Spleen (tissue), 11 donors: Measurements from ENCODE around the gene SIRPA. TPM values are rescaled to one million over a fixed set of nuclear protein-coding genes. Genes with fewer than 3 reads are reported as not detected.

ENCODE experiments used
- DNase-seq: peaks from one replicate; pipeline ENCODE4 v3.0.0-alpha.2; 2020
- H3K27ac ChIP-seq, 8 donors: fragments of 200-600 bp; sonication (generic) in 7 of 8; 1 replicate in 4 of 8; 2 replicates in 4 of 8; pipeline versions ENCODE4 v1.5.0 to v1.8.0; 2016 to 2021; ENCODE audit warnings: inconsistent platforms in 4 of 8, mild to moderate bottlenecking in 4 of 8, moderate library complexity in 1 of 8
- H3K27me3 ChIP-seq, 7 donors: fragments of 200-600 bp; sonication (generic) in 6 of 7; replicated peaks in 1 of 7; 1 replicate in 4 of 7; 2 replicates in 3 of 7; pipeline versions ENCODE4 v1.5.0 to v1.8.0; 2016 to 2021; ENCODE audit warnings: inconsistent platforms in 3 of 7, mild to moderate bottlenecking in 1 of 7
- H3K36me3 ChIP-seq, 6 donors: fragments of 200-600 bp; sonication (generic) in 5 of 6; 1 replicate in 4 of 6; 2 replicates in 2 of 6; pipeline versions ENCODE4 v1.5.0 to v1.8.0; 2016 to 2021; ENCODE audit warnings: inconsistent platforms in 2 of 6
- H3K4me1 ChIP-seq, 6 donors: fragments of 200-600 bp; sonication (generic) in 5 of 6; 1 replicate in 3 of 6; 2 replicates in 3 of 6; pipeline versions ENCODE4 v1.5.0 to v1.8.0; 2016 to 2021; ENCODE audit warnings: inconsistent platforms in 3 of 6
- H3K4me3 ChIP-seq, 8 donors: fragments of 200-600 bp; sonication (generic) in 7 of 8; 1 replicate in 4 of 8; 2 replicates in 4 of 8; pipeline versions ENCODE4 v1.5.0 to v1.8.0; 2016 to 2021; ENCODE audit warnings: inconsistent platforms in 4 of 8, mild to moderate bottlenecking in 4 of 8, moderate library complexity in 2 of 8
- H3K9me3 ChIP-seq, 8 donors: fragments of 200-600 bp; sonication (generic) in 7 of 8; 1 replicate in 4 of 8; 2 replicates in 4 of 8; pipeline versions ENCODE4 v1.5.0 to v1.8.0; 2016 to 2021; ENCODE audit warnings: inconsistent platforms in 4 of 8
- POLR2A ChIP-seq, 3 donors: fragments of 450-650 bp; IDR thresholded peaks; one replicate each; pipeline ENCODE4 v1.5.1; 2017; ENCODE audit warnings: antibody characterized with exemption in 3 of 3, mild to moderate bottlenecking in 1 of 3
- POLR2AphosphoS5 ChIP-seq, 3 donors: sonication (generic); formaldehyde crosslinking; IDR thresholded peaks; one replicate each; pipeline ENCODE4 v1.5.1; 2017; ENCODE audit warnings: antibody characterized with exemption in 3 of 3
- WGBS, 5 donors: extraction: QIAGEN DNeasy Blood & Tissue Kit in 3 of 5; methylation state at CpG; one replicate each; pipeline versions ENCODE4 v1.1.5 to v1.1.7; 2013 to 2018; 5-methylcytosine and 5-hydroxymethylcytosine counted together
- intact Hi-C: fragments of 100-400 bp; cut with DNase I; formaldehyde crosslinking; loops from one replicate; pipeline ENCODE4 v1.15.0; 2023; ENCODE audit warnings: low total_unique reads
- polyA plus RNA-seq, 3 donors: library from polyadenylated mRNA; stranded (reverse); fragments of 200-250 nt; gene quantifications; one replicate each; pipeline ENCODE4 v1.2.1, GENCODE V29; 2013
- total RNA-seq, 7 donors: library from RNA; depleted of rRNA in 3 of 7; stranded (reverse); fragments of >200 nt in 3 of 7; fragmentation: NEBNext Ultra II Directional in 4 of 7; extraction: Animal tissue kit (Norgen Biotek cat#: 25700) in 4 of 7; gene quantifications; one replicate each; pipeline versions ENCODE4 v1.1.0 to v1.2.1, GENCODE V29; 2016 to 2021
- TF ChIP-seq, protein P1 (sequence below), 11 experiments: fragments of 200-600 bp in 7 of 11; fragments of 450-650 bp in 4 of 11; sonication (generic) in 4 of 11; IDR thresholded peaks in 8 of 11; conservative IDR thresholded peaks in 3 of 11; 1 replicate in 7 of 11; 2 replicates in 4 of 11; pipeline versions ENCODE4 v1.4.0 to v1.8.0; 2016 to 2021; ENCODE audit warnings: antibody characterized with exemption in 11 of 11, inconsistent platforms in 4 of 11, mild to moderate bottlenecking in 1 of 11
- donor health status: healthy with polysubstance abuse.
- donor health status: DM: no; HTN: no; CAD: no; lungs with moderate emphysema.
- donor health status: DM: no; HTN: no; CAD: no.
- donor health status: Bipolar disorder and iron deficiency.
- donor health status: healthy.
- donor health status: DM: no; HTN: no; CAD: no.
- donor health status: DM: yes; HTN: yes; CAD: no.

The SIRPA gene
- total and polyA plus RNA-seq, 10 donors: 9.8 to 104 (median 38.4) TPM

DNA sequence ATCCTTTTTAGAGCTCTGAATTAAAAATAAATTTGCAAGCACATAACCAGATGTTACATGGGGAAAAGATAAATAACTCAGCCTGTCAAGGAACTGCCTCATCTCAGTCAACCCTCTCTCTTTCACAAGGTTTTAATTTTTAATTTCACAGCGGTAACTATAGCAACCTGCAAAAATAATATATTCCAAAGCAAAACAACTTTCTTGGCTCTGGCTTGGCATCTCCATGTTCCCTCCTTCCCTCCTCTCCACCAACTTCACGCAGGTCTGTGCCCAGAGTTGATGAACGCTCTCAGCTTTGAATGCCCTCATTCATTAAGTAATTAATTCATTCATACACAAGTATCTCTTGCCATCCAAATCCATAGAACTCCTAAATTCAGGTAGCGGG lies 32.5 kb upstream of the SIRPA start:
- WGBS, 5 donors: 90 to 96% (median 93%) methylated on average over 4 of the region's 4 CpGs

DNA sequence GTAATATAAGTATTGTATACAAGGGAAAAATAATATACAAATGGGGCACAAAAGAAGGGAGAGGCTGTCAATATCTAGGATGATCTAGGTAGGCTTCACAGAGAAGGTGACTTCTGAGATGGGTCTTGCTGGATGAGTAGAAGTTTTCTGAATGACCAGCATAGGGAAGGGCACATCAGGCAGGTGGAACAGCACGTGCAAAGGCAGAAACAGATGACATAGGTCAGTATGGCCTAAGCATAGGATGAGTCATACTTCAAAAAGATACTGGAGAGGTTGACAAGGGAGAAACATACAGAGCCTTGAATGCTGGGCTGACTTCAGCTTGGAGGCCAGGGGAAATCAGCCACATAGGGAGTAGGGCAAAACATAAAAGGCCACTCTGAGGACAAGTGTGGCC lies 31.9 kb upstream of the SIRPA start:
- intact Hi-C loops: no loop called here

More for the DNA sequence above, 32.5 kb upstream of the SIRPA start:
- Histone ChIP-seq H3K9me3 (no peaks in the 10 kb centered on the region), H3K4me1 (peaks cover 0 to 38% (median 13%) of the 10 kb centered on the region in 6 donors), H3K27ac (no peak overlapping the region), H3K36me3 (no peaks in the 10 kb centered on the region), H3K27me3 (peaks cover 0 to 23% (median 0%) of the 10 kb centered on the region in 7 donors), H3K4me3 (no peak overlapping the region)
- no peak for DNase-seq
- intact Hi-C loops: no loop called here
- TF ChIP-seq POLR2AphosphoS5 (IDR thresholded peaks at IDR 0.05): no peak
- TF ChIP-seq, protein P1, sequence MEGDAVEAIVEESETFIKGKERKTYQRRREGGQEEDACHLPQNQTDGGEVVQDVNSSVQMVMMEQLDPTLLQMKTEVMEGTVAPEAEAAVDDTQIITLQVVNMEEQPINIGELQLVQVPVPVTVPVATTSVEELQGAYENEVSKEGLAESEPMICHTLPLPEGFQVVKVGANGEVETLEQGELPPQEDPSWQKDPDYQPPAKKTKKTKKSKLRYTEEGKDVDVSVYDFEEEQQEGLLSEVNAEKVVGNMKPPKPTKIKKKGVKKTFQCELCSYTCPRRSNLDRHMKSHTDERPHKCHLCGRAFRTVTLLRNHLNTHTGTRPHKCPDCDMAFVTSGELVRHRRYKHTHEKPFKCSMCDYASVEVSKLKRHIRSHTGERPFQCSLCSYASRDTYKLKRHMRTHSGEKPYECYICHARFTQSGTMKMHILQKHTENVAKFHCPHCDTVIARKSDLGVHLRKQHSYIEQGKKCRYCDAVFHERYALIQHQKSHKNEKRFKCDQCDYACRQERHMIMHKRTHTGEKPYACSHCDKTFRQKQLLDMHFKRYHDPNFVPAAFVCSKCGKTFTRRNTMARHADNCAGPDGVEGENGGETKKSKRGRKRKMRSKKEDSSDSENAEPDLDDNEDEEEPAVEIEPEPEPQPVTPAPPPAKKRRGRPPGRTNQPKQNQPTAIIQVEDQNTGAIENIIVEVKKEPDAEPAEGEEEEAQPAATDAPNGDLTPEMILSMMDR (IDR thresholded peaks at IDR 0.05 in 8 of 11, conservative IDR thresholded peaks at IDR 0.05 in 3 of 11): no peak
- TF ChIP-seq POLR2A (IDR thresholded peaks at IDR 0.05): no peak

GRCh38 chr20:1866834-1867233 lies 28.4 kb upstream of the SIRPA start:
- WGBS, 5 donors: 31 to 41% (median 36%) methylated on average over 3 of the region's 3 CpGs
- intact Hi-C loops: no loop called here
- Histone ChIP-seq H3K9me3 (no peaks in the 10 kb centered on the region), H3K36me3 (no peaks in the 10 kb centered on the region), H3K4me1 (peaks cover 4 to 56% (median 36%) of the 10 kb centered on the region in 6 donors), H3K4me3 (no peak overlapping the region), H3K27ac (no peak overlapping the region), H3K27me3 (peaks cover 0 to 27% (median 0%) of the 10 kb centered on the region in 7 donors)
- TF ChIP-seq, protein P1 (IDR thresholded peaks at IDR 0.05 in 8 of 11, conservative IDR thresholded peaks at IDR 0.05 in 3 of 11): no peak
- no peak for TF ChIP-seq POLR2AphosphoS5 (IDR thresholded peaks at IDR 0.05)
- TF ChIP-seq POLR2A (IDR thresholded peaks at IDR 0.05): no peak
- DNase-seq: no peak

More for the DNA sequence above, 31.9 kb upstream of the SIRPA start:
- Histone ChIP-seq H3K27ac (no peak overlapping the region), H3K27me3 (peaks cover 0 to 29% (median 0%) of the 10 kb centered on the region in 7 donors), H3K9me3 (no peaks in the 10 kb centered on the region), H3K4me3 (no peak overlapping the region), H3K4me1 (peaks cover 0 to 38% (median 10%) of the 10 kb centered on the region in 6 donors), H3K36me3 (no peaks in the 10 kb centered on the region)
- 47 to 81% (median 52%) methylated on average over 1 of the region's 1 CpG for WGBS, 5 donors
- TF ChIP-seq, protein P1 (IDR thresholded peaks at IDR 0.05 in 8 of 11, conservative IDR thresholded peaks at IDR 0.05 in 3 of 11): no peak
- no peak for TF ChIP-seq POLR2AphosphoS5 (IDR thresholded peaks at IDR 0.05)
- TF ChIP-seq POLR2A (IDR thresholded peaks at IDR 0.05): no peak
- DNase-seq: no peak

GRCh38 chr20:1867495-1868260 lies 27.5 kb upstream of the SIRPA start:
- 30 to 43% (median 33%) methylated on average over 2 to 3 of the region's 3 CpGs for WGBS, 5 donors
- no peaks in the 10 kb centered on the region for H3K36me3 ChIP-seq
- H3K9me3 ChIP-seq: no peaks in the 10 kb centered on the region
- DNase-seq: no peak
- no peak for TF ChIP-seq POLR2A (IDR thresholded peaks at IDR 0.05)
- TF ChIP-seq POLR2AphosphoS5 (IDR thresholded peaks at IDR 0.05): no peak
- TF ChIP-seq, protein P1 (IDR thresholded peaks at IDR 0.05 in 8 of 11, conservative IDR thresholded peaks at IDR 0.05 in 3 of 11): no peak
- H3K4me1 ChIP-seq: peaks cover 4 to 59% (median 38%) of the 10 kb centered on the region in 6 donors
- no peak overlapping the region for H3K27ac ChIP-seq
- no peak overlapping the region for H3K4me3 ChIP-seq
- H3K27me3 ChIP-seq: peaks cover 0 to 21% (median 0%) of the 10 kb centered on the region in 7 donors
- intact Hi-C loops: no loop called here
